ENCODE results near the gene COL26A1. TPM values are rescaled to one million over a fixed set of nuclear protein-coding genes. Genes with fewer than 3 reads are reported as not detected.

The COL26A1 gene
- total RNA-seq, 3 donors from 2014 or later (not counting 1 experiment from before 2014, with no cell fraction given): 0.16 TPM; not detected in 2

DNA sequence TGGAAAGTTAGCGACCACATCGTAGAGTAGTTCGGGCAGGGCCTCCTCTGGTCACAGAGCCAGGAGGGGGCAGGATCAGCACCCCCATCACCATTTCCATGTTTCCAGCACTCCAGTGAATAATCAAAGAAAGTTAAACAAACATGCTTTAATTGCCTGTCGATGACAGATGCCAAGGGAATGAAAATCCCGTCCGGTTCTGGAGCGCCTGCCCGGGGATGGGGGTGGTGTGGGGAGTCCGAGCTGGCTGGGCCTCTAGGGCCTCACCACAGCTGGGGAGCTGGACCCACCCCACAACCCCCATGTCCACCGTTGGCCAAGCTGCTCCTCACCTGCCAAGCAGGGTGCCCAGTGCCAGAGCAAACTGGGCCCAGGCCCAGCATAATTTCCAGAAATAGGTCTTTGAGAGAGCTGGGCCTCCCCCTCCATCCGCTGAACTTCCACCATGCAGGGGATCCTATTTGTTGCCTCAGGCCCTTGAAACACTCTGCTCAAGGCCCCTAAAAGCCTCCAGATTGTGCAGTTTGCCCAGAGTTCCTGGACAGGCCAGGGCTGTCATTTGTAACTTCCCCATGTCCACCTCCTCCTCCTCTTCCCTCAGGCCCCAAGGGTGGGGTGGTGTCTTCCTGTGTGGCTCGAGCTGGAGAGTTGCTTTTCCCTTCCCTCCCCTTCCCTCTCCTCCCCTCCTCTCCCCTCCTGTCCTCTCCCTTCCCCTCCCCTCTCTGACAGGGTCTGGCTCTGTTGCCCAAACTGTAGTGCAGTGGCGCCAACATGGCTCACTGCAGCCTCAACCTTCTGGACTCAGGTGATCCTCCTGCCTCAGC lies 165.4 kb downstream of the COL26A1 start:
- no peaks in the 10 kb centered on the region for H3K9me3 Mint-ChIP-seq
- intact Hi-C loops (cut with micrococcal nuclease): no loop called here
- no peak overlapping the region for H3K4me3 Mint-ChIP-seq

GRCh38 chr7:101529560-101529959 lies 166.9 kb downstream of the COL26A1 start:
- no peaks in the 10 kb centered on the region for H3K36me3 Mint-ChIP-seq
- no peak for TF ChIP-seq CTCF (IDR thresholded peaks at IDR 0.05)
- Histone ChIP-seq H3K27me3 (ENCODE audit: control insufficient read depth, insufficient read depth, low read length) (peaks cover 2% of the 10 kb centered on the region), H3K36me3 (ENCODE audit: control insufficient read depth, insufficient read depth, low read length) (no peaks in the 10 kb centered on the region), H3K4me3 (ENCODE audit: low read length) (no peak overlapping the region), H3K4me1 (ENCODE audit: control insufficient read depth, insufficient read depth, low read length) (peaks cover 1% of the 10 kb centered on the region), H3K9me3 (ENCODE audit: control insufficient read depth, insufficient read depth, low read length) (no peaks in the 10 kb centered on the region), H3K27ac (ENCODE audit: low read length) (no peak overlapping the region)
- no peak overlapping the region for H3K4me3 Mint-ChIP-seq
- 82% methylated on average over 4 of the region's 4 CpGs for WGBS (ENCODE audit: insufficient coverage)
- H3K4me1 Mint-ChIP-seq: peaks cover 5 to 17% of the 10 kb centered on the region in 2 donors
- ATAC-seq (no peak), DNase-seq (no peak)
- no peaks in the 10 kb centered on the region for H3K9me3 Mint-ChIP-seq
- no peaks in the 10 kb centered on the region for H3K27me3 Mint-ChIP-seq (ENCODE audit: low read depth in 2 of 2)
- intact Hi-C loops (cut with micrococcal nuclease): no loop called here
- no peak overlapping the region for H3K27ac Mint-ChIP-seq

More for the DNA sequence above, 165.4 kb downstream of the COL26A1 start:
- Histone ChIP-seq H3K36me3 (ENCODE audit: control insufficient read depth, insufficient read depth, low read length) (no peaks in the 10 kb centered on the region), H3K4me3 (ENCODE audit: low read length) (no peak overlapping the region), H3K27ac (ENCODE audit: low read length) (no peak overlapping the region), H3K9me3 (ENCODE audit: control insufficient read depth, insufficient read depth, low read length) (no peaks in the 10 kb centered on the region), H3K27me3 (ENCODE audit: control insufficient read depth, insufficient read depth, low read length) (peaks cover 2% of the 10 kb centered on the region), H3K4me1 (ENCODE audit: control insufficient read depth, insufficient read depth, low read length) (no peaks in the 10 kb centered on the region)
- WGBS (ENCODE audit: insufficient coverage): 83% methylated on average over 13 of the region's 13 CpGs
- no peak for DNase-seq
- peaks cover 0 to 9% of the 10 kb centered on the region in 2 donors for H3K4me1 Mint-ChIP-seq
- H3K27me3 Mint-ChIP-seq (ENCODE audit: low read depth in 2 of 2): peaks cover 4 to 6% of the 10 kb centered on the region in 2 donors
- TF ChIP-seq CTCF (IDR thresholded peaks at IDR 0.05): no peak
- no peak overlapping the region for H3K27ac Mint-ChIP-seq
- ATAC-seq: no peak
- H3K36me3 Mint-ChIP-seq: no peaks in the 10 kb centered on the region

DNA sequence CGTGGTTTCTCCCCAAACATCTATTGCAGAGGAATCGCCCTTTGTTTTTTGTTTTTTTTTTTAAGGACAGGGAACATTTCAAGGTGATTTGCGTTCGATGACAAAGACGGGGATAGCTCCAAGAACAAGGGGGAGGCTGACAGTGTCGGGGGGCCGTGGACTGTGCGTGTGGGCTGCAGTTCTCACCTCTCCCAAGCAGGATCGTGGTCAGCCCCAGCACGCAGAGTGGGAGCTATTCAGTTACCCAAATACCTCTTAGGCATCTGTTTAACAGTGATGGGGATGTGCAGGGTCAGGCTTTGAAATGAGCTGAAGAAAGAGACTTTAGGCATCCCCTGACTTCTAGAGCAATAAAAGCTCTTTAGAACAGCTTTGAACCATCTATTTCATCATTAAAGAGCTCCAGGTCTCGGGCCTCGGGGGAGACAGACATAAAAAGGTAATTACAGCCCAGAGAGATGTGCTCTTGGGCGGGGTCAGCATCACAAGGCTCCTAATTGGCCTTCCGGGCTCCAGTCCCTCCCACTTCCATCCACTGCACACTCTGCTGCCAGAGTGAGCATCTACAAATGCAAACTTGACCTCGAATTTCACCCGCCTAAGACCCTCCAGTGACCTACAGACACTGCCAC lies 169.2 kb downstream of the COL26A1 start:
- TF ChIP-seq CTCF (IDR thresholded peaks at IDR 0.05): no peak
- H3K27me3 Mint-ChIP-seq (ENCODE audit: low read depth in 2 of 2): peaks cover 0 to 4% of the 10 kb centered on the region in 2 donors
- Histone ChIP-seq H3K4me3 (ENCODE audit: low read length) (no peak overlapping the region), H3K27ac (ENCODE audit: low read length) (no peak overlapping the region), H3K27me3 (ENCODE audit: control insufficient read depth, insufficient read depth, low read length) (no peaks in the 10 kb centered on the region), H3K36me3 (ENCODE audit: control insufficient read depth, insufficient read depth, low read length) (no peaks in the 10 kb centered on the region), H3K9me3 (ENCODE audit: control insufficient read depth, insufficient read depth, low read length) (peaks cover 5% of the 10 kb centered on the region), H3K4me1 (ENCODE audit: control insufficient read depth, insufficient read depth, low read length) (peaks cover 24% of the 10 kb centered on the region)
- DNase-seq (no peak), ATAC-seq (no peak)
- H3K4me3 Mint-ChIP-seq: no peak overlapping the region
- H3K36me3 Mint-ChIP-seq: no peaks in the 10 kb centered on the region
- peaks cover 24 to 36% of the 10 kb centered on the region in 2 donors for H3K4me1 Mint-ChIP-seq
- no peak overlapping the region for H3K27ac Mint-ChIP-seq
- H3K9me3 Mint-ChIP-seq: no peaks in the 10 kb centered on the region
- intact Hi-C loops (cut with micrococcal nuclease): loop anchor here (10.0 kb wide), 1 partner anchor 167 kb away; the partner anchor contains the start of gene COL26A1
- WGBS (ENCODE audit: insufficient coverage): 83% methylated on average over 16 of the region's 16 CpGs
